H9 (cell line): Measurements from ENCODE around the gene TAS2R10. TPM values are rescaled to one million over a fixed set of nuclear protein-coding genes. Genes with fewer than 3 reads are reported as not detected.

Source experiments
- DNase-seq: peaks from one replicate; pipeline ENCODE4 v3.0.0-alpha.2; 2017
- H2AFZ ChIP-seq: one replicate; pipeline ENCODE4 v1.6.1; 2013; ENCODE audit warnings: mild to moderate bottlenecking, low read length, control low read depth, moderate library complexity
- H2AK5ac ChIP-seq: 2 replicates; pipeline ENCODE4 v1.6.1; 2013; ENCODE audit warnings: low read length, control low read depth, mixed read lengths; ENCODE audit not compliant: insufficient read length
- H2BK120ac ChIP-seq: one replicate; pipeline ENCODE4 v1.6.1; 2013; ENCODE audit warnings: low read depth, mild to moderate bottlenecking, low read length, control low read depth, inconsistent platforms; ENCODE audit not compliant: poor library complexity, severe bottlenecking
- H2BK12ac ChIP-seq: 2 replicates; pipeline ENCODE4 v1.6.1; 2013; ENCODE audit warnings: low read length, control low read depth, mixed read lengths, low read depth; ENCODE audit not compliant: insufficient read length
- H2BK15ac ChIP-seq: 2 replicates; pipeline ENCODE4 v1.6.1; 2013; ENCODE audit warnings: low read depth, low read length, control low read depth
- H2BK20ac ChIP-seq: one replicate; pipeline ENCODE4 v1.6.1; 2013; ENCODE audit warnings: low read depth, mild to moderate bottlenecking, low read length, control low read depth, inconsistent platforms; ENCODE audit not compliant: poor library complexity, severe bottlenecking
- H2BK5ac ChIP-seq: 2 replicates; pipeline ENCODE4 v1.6.1; 2013; ENCODE audit warnings: low read length, control low read depth, mixed read lengths; ENCODE audit not compliant: insufficient read length
- H3K14ac ChIP-seq: 2 replicates; pipeline ENCODE4 v1.6.1; 2013; ENCODE audit warnings: low read length, control low read depth; ENCODE audit not compliant: insufficient read depth
- H3K18ac ChIP-seq: 2 replicates; pipeline ENCODE4 v1.6.1; 2013; ENCODE audit warnings: low read depth, mild to moderate bottlenecking, mixed read lengths, low read length, control low read depth; ENCODE audit not compliant: insufficient read length
- H3K23ac ChIP-seq: 2 replicates; pipeline ENCODE4 v1.6.1; 2013; ENCODE audit warnings: low read length, control low read depth, mixed read lengths, low read depth; ENCODE audit not compliant: insufficient read length
- H3K23me2 ChIP-seq: 2 replicates; pipeline ENCODE4 v1.6.1; 2013; ENCODE audit warnings: low read depth, mild to moderate bottlenecking, mixed read lengths, low read length, control low read depth; ENCODE audit not compliant: insufficient read length, poor library complexity, severe bottlenecking
- H3K27ac ChIP-seq: 2 replicates; pipeline ENCODE4 v1.5.1; 2013; ENCODE audit warnings: low read length, control low read depth, mixed read lengths, low read depth; ENCODE audit not compliant: insufficient read length
- H3K27me3 ChIP-seq: 2 replicates; pipeline ENCODE4 v1.6.1; 2013; ENCODE audit warnings: low read length, control low read depth, inconsistent platforms; ENCODE audit not compliant: insufficient read depth
- H3K4ac ChIP-seq: 2 replicates; pipeline ENCODE4 v1.6.1; 2013; ENCODE audit warnings: low read depth, mild to moderate bottlenecking, control low read depth, inconsistent platforms, low read length, moderate library complexity
- H3K4me1 ChIP-seq: 2 replicates; pipeline ENCODE4 v1.6.1; 2013; ENCODE audit warnings: low read length, control low read depth, inconsistent platforms; ENCODE audit not compliant: insufficient read depth
- H3K4me2 ChIP-seq: 2 replicates; pipeline ENCODE4 v1.6.1; 2013; ENCODE audit warnings: low read length, control low read depth, mixed read lengths; ENCODE audit not compliant: insufficient read length, insufficient read depth
- H3K56ac ChIP-seq: 2 replicates; pipeline ENCODE4 v1.6.1; 2013; ENCODE audit warnings: low read depth, mild to moderate bottlenecking, mixed read lengths, low read length, control low read depth; ENCODE audit not compliant: insufficient read length
- H3K79me1 ChIP-seq: 2 replicates; pipeline ENCODE4 v1.6.1; 2013; ENCODE audit warnings: low read depth, mild to moderate bottlenecking, moderate library complexity, low read length, control low read depth, inconsistent platforms; ENCODE audit not compliant: insufficient read depth, poor library complexity, severe bottlenecking
- H3K79me2 ChIP-seq: 2 replicates; pipeline ENCODE4 v1.6.1; 2013; ENCODE audit warnings: low read length, control low read depth, inconsistent platforms; ENCODE audit not compliant: insufficient read depth
- H3K9ac ChIP-seq: 2 replicates; pipeline ENCODE4 v1.6.1; 2013; ENCODE audit warnings: low read length, control low read depth, mixed read lengths; ENCODE audit not compliant: insufficient read length; ENCODE audit errors: extremely low read depth
- H3K9me3 ChIP-seq: one replicate; pipeline ENCODE4 v1.6.1; 2013; ENCODE audit warnings: low read depth, low read length, inconsistent platforms; ENCODE audit not compliant: control insufficient read depth
- H3T11ph ChIP-seq: one replicate; pipeline ENCODE4 v1.6.1; 2013; ENCODE audit warnings: mild to moderate bottlenecking, low read length, control low read depth, inconsistent platforms
- H4K20me1 ChIP-seq: one replicate; pipeline ENCODE4 v1.6.1; 2013; ENCODE audit not compliant: control insufficient read depth, insufficient read length, insufficient read depth
- H4K5ac ChIP-seq: 2 replicates; pipeline ENCODE4 v1.6.1; 2013; ENCODE audit warnings: low read depth, mild to moderate bottlenecking, mixed read lengths, low read length, control low read depth; ENCODE audit not compliant: insufficient read length
- H4K8ac ChIP-seq: replicated peaks from 2 replicates; pipeline ENCODE4 v1.6.1; 2013; ENCODE audit warnings: low read length, control low read depth, mixed read lengths, low read depth; ENCODE audit not compliant: insufficient read length
- H4K91ac ChIP-seq: 2 replicates; pipeline ENCODE4 v1.6.1; 2013; ENCODE audit warnings: low read depth, mild to moderate bottlenecking, moderate library complexity, mixed read lengths, low read length, control low read depth; ENCODE audit not compliant: insufficient read length
- H3K27ac Mint-ChIP-seq, 3 experiments: 2 replicates in 2 of 3; 3 replicates in 1 of 3; pipeline ENCODE4 v1.8.0; 2020 to 2021; ENCODE audit warnings: mixed read lengths in 3 of 3, mild to moderate bottlenecking in 1 of 3, moderate library complexity in 1 of 3
- H3K27me3 Mint-ChIP-seq: 2 replicates; pipeline ENCODE4 v1.8.0; 2021; ENCODE audit warnings: low read depth, mild to moderate bottlenecking, moderate library complexity, mixed read lengths
- H3K36me3 Mint-ChIP-seq, 3 experiments: 2 replicates in 2 of 3; 3 replicates in 1 of 3; pipeline ENCODE4 v1.8.0; 2020 to 2021; ENCODE audit warnings: low read depth in 3 of 3, mixed read lengths in 3 of 3; ENCODE audit not compliant: insufficient read depth in 1 of 3
- H3K4me1 Mint-ChIP-seq, 2 experiments: 2 replicates each; pipeline ENCODE4 v1.8.0; 2020; ENCODE audit warnings: mixed read lengths in 2 of 2
- H3K4me3 Mint-ChIP-seq, 2 experiments: 2 replicates in 1 of 2; 3 replicates in 1 of 2; pipeline ENCODE4 v1.8.0; 2020 to 2021; ENCODE audit warnings: mild to moderate bottlenecking in 2 of 2, mixed read lengths in 2 of 2, moderate library complexity in 1 of 2
- H3K9me3 Mint-ChIP-seq, 2 experiments: 2 replicates in 1 of 2; 3 replicates in 1 of 2; pipeline ENCODE4 v1.8.0; 2020; ENCODE audit warnings: mild to moderate bottlenecking in 2 of 2, mixed read lengths in 2 of 2, moderate library complexity in 1 of 2
- WGBS: extraction: QIAGEN DNeasy Blood & Tissue Kit; methylation state at CpG from one replicate; pipeline ENCODE4 v1.1.7; 2013; ENCODE audit warnings: missing lambda C conversion rate, low lambda C conversion rate, mixed read lengths; ENCODE audit not compliant: insufficient read length; ENCODE audit errors: extremely low coverage; 5-methylcytosine and 5-hydroxymethylcytosine counted together
- total RNA-seq: library from RNA; stranded (reverse); gene quantifications from 2 replicates; pipeline ENCODE4 v1.2.1, GENCODE V29; 2021
- TF ChIP-seq, protein P1 (sequence below): fragments of 200-600 bp; sonication (generic); conservative IDR thresholded peaks from 3 replicates; pipeline ENCODE4 v1.8.0; 2021; ENCODE audit warnings: antibody characterized with exemption, mild to moderate bottlenecking

The TAS2R10 gene
- total RNA-seq, 1 experiment from 2014 or later, result 0.22 TPM

DNA sequence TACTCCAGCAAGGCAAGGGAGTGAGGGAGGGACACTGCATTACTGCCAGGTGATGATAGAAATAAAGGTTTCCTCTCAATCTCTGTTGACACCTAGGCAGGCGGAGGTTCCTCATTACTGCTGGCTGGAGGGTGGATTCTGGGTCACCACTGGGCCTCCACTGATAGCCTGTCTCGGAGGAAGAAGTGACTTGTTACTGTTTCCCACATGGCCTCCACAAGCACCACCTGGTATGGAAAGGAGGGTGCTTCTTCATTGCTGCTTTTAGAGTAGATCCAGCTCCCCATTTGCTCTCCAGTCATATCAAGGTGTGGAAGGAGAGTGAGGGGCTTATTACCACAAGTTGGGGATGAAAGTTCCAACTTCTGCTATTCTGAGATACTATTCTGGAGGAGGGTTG, 16.7 kb upstream of the TAS2R10 start:
- Histone ChIP-seq H2BK20ac (no peak overlapping the region), H3K9ac (no peak overlapping the region), H4K8ac (no peak overlapping the region), H2BK12ac (no peak overlapping the region), H3K27me3 (no peaks in the 10 kb centered on the region), H2AK5ac (no peak overlapping the region), H3K9me3 (no peaks in the 10 kb centered on the region), H3T11ph (no peak overlapping the region), H2BK120ac (no peak overlapping the region), H2BK5ac (no peak overlapping the region), H3K23me2 (no peaks in the 10 kb centered on the region), H4K5ac (no peak overlapping the region), H3K27ac (no peak overlapping the region), H3K14ac (no peak overlapping the region), H3K56ac (no peak overlapping the region), H2BK15ac (no peak overlapping the region), H3K4ac (no peak overlapping the region), H2AFZ (no peak overlapping the region), H3K4me2 (no peak overlapping the region), H4K91ac (no peak overlapping the region), H3K23ac (no peak overlapping the region), H3K4me1 (no peaks in the 10 kb centered on the region; the same call in 1 of the 2 replicates), H4K20me1 (no peaks in the 10 kb centered on the region), H3K79me1 (no peaks in the 10 kb centered on the region), H3K18ac (no peak overlapping the region), H3K79me2 (no peaks in the 10 kb centered on the region)
- Mint-ChIP-seq H3K27me3 (no peaks in the 10 kb centered on the region), H3K4me1 (peaks cover 12 to 13% of the 10 kb centered on the region in 2 experiments), H3K27ac (no peak overlapping the region; a peak in 1 of 7 replicates), H3K9me3 (no peaks in the 10 kb centered on the region), H3K4me3 (no peak overlapping the region), H3K36me3 (peaks cover 7 to 14% (median 8%) of the 10 kb centered on the region in 3 experiments)
- TF ChIP-seq, protein P1, sequence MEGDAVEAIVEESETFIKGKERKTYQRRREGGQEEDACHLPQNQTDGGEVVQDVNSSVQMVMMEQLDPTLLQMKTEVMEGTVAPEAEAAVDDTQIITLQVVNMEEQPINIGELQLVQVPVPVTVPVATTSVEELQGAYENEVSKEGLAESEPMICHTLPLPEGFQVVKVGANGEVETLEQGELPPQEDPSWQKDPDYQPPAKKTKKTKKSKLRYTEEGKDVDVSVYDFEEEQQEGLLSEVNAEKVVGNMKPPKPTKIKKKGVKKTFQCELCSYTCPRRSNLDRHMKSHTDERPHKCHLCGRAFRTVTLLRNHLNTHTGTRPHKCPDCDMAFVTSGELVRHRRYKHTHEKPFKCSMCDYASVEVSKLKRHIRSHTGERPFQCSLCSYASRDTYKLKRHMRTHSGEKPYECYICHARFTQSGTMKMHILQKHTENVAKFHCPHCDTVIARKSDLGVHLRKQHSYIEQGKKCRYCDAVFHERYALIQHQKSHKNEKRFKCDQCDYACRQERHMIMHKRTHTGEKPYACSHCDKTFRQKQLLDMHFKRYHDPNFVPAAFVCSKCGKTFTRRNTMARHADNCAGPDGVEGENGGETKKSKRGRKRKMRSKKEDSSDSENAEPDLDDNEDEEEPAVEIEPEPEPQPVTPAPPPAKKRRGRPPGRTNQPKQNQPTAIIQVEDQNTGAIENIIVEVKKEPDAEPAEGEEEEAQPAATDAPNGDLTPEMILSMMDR, result no peak
- no peak for DNase-seq
- no CpG with 5 or more reads among the region's 2 CpGs for WGBS
